ENCODE results near the gene ZNF616. TPM values are rescaled to one million over a fixed set of nuclear protein-coding genes. Genes with fewer than 3 reads are reported as not detected.

The ZNF616 gene
- total and polyA plus RNA-seq, 2 donors (not counting 1 experiment from before 2014, with no cell fraction given), result 6.8 to 12.4 TPM

GRCh38 chr19:52141203-52141602, 1.5 kb upstream of the ZNF616 start:
- TF ChIP-seq EZH2 (IDR thresholded peaks at IDR 0.05; ENCODE audit: low read length, missing control alignments) (no peak), CTCF (conservative IDR thresholded peaks at IDR 0.05 in 1 of 2, IDR thresholded peaks at IDR 0.05 in 1 of 2; ENCODE audit: low read depth in 1 of 2, low read length in 2 of 2) (no peak)
- H3K27me3 ChIP-seq (ENCODE audit: control insufficient read depth, insufficient read depth, low read length), result no peaks in the 10 kb centered on the region

GRCh38 chr19:52140032-52140710, 433 bp upstream of the ZNF616 start:
- no peak for TF ChIP-seq CTCF (conservative IDR thresholded peaks at IDR 0.05 in 1 of 2, IDR thresholded peaks at IDR 0.05 in 1 of 2; ENCODE audit: low read depth in 1 of 2, low read length in 2 of 2)
- no peak for TF ChIP-seq EZH2 (IDR thresholded peaks at IDR 0.05; ENCODE audit: low read length, missing control alignments)
- DNase-seq (ENCODE audit: low read depth in 2 of 2), result peak in 1 of 2 donors; percentile 5
- Histone ChIP-seq H2AFZ (ENCODE audit: low read length) (peak overlapping the region; percentile 66), H3K9ac (ENCODE audit: insufficient read depth, low read length) (no peak overlapping the region), H4K20me1 (ENCODE audit: control insufficient read depth, extremely low read depth, insufficient read depth, low read length) (no peaks in the 10 kb centered on the region), H3K4me3 (replicated peaks in 1 of 4; ENCODE audit: control extremely low read depth in 1 of 4, insufficient read depth in 1 of 4, low read depth in 3 of 4, low read length in 4 of 4) (peak overlapping the region in 2 of 4 experiments; percentile 26 to 96), H3K36me3 (ENCODE audit: control insufficient read depth, insufficient read depth, low read length) (no peaks in the 10 kb centered on the region), H3K27me3 (ENCODE audit: control insufficient read depth, insufficient read depth, low read length) (no peaks in the 10 kb centered on the region), H3K4me2 (ENCODE audit: extremely low read depth, insufficient read depth, low read length) (peak overlapping the region; percentile 77), H3K79me2 (ENCODE audit: control insufficient read depth, insufficient read depth, low read length) (peaks cover 15% of the 10 kb centered on the region), H3K27ac (ENCODE audit: insufficient read depth, low read length) (no peak overlapping the region), H3K4me1 (ENCODE audit: control insufficient read depth, extremely low read depth, insufficient read depth, low read length) (peaks cover 4% of the 10 kb centered on the region), H3K9me3 (ENCODE audit: control insufficient read depth, insufficient read depth, low read depth, low read length) (no peaks in the 10 kb centered on the region)

More at GRCh38 chr19:52141203-52141602, 1.5 kb upstream of the ZNF616 start:
- Histone ChIP-seq H3K4me2 (ENCODE audit: extremely low read depth, insufficient read depth, low read length) (no peak overlapping the region), H3K9ac (ENCODE audit: insufficient read depth, low read length) (no peak overlapping the region), H3K9me3 (ENCODE audit: control insufficient read depth, insufficient read depth, low read depth, low read length) (no peaks in the 10 kb centered on the region), H3K36me3 (ENCODE audit: control insufficient read depth, insufficient read depth, low read length) (no peaks in the 10 kb centered on the region), H3K79me2 (ENCODE audit: control insufficient read depth, insufficient read depth, low read length) (peaks cover 10% of the 10 kb centered on the region), H4K20me1 (ENCODE audit: control insufficient read depth, extremely low read depth, insufficient read depth, low read length) (no peaks in the 10 kb centered on the region), H2AFZ (ENCODE audit: low read length) (no peak overlapping the region), H3K27ac (ENCODE audit: insufficient read depth, low read length) (no peak overlapping the region), H3K4me3 (replicated peaks in 1 of 4; ENCODE audit: control extremely low read depth in 1 of 4, insufficient read depth in 1 of 4, low read depth in 3 of 4, low read length in 4 of 4) (no peak overlapping the region), H3K4me1 (ENCODE audit: control insufficient read depth, extremely low read depth, insufficient read depth, low read length) (peaks cover 4% of the 10 kb centered on the region)
- no peak for DNase-seq (ENCODE audit: low read depth in 2 of 2)

GRCh38 chr19:52138983-52139251, 821 bp downstream of the ZNF616 start:
- H3K4me3 ChIP-seq (replicated peaks in 1 of 4; ENCODE audit: control extremely low read depth in 1 of 4, insufficient read depth in 1 of 4, low read depth in 3 of 4, low read length in 4 of 4), result peak overlapping the region; percentile 56 to 100 (median 91)
- H3K9ac ChIP-seq (ENCODE audit: insufficient read depth, low read length), result peak overlapping the region; percentile 83
- peak overlapping the region; percentile 88 for H3K27ac ChIP-seq (ENCODE audit: insufficient read depth, low read length)
- H3K4me1 ChIP-seq (ENCODE audit: control insufficient read depth, extremely low read depth, insufficient read depth, low read length), result peaks cover 4% of the 10 kb centered on the region
- peaks cover 19% of the 10 kb centered on the region for H3K79me2 ChIP-seq (ENCODE audit: control insufficient read depth, insufficient read depth, low read length)
- H3K4me2 ChIP-seq (ENCODE audit: extremely low read depth, insufficient read depth, low read length), result peak overlapping the region; percentile 87
- no peaks in the 10 kb centered on the region for H3K9me3 ChIP-seq (ENCODE audit: control insufficient read depth, insufficient read depth, low read depth, low read length)
- H4K20me1 ChIP-seq (ENCODE audit: control insufficient read depth, extremely low read depth, insufficient read depth, low read length), result no peaks in the 10 kb centered on the region
- DNase-seq (ENCODE audit: low read depth in 2 of 2), result no peak
- H3K27me3 ChIP-seq (ENCODE audit: control insufficient read depth, insufficient read depth, low read length), result no peaks in the 10 kb centered on the region
- no peak for TF ChIP-seq EZH2 (IDR thresholded peaks at IDR 0.05; ENCODE audit: low read length, missing control alignments)
- no peak for TF ChIP-seq CTCF (conservative IDR thresholded peaks at IDR 0.05 in 1 of 2, IDR thresholded peaks at IDR 0.05 in 1 of 2; ENCODE audit: low read depth in 1 of 2, low read length in 2 of 2)
- H3K36me3 ChIP-seq (ENCODE audit: control insufficient read depth, insufficient read depth, low read length), result no peaks in the 10 kb centered on the region
- H2AFZ ChIP-seq (ENCODE audit: low read length), result peak overlapping the region; percentile 97

All from fibroblast of lung (primary cell).